IPS-NIHi11 (cell line): ENCODE results near the gene PDE11A.

ENCODE experiments used
- DNase-seq: peaks from one replicate; pipeline ENCODE4 v3.0.0; 2012; ENCODE audit warnings: mixed read lengths, low spot score

PDE11A gene

GRCh38 chr2:177692042-177692782 is 380.4 kb downstream of the PDE11A start:
- no peak for DNase-seq

GRCh38 chr2:177691177-177691576 is 381.4 kb downstream of the PDE11A start:
- no peak for DNase-seq

- no peak for DNase-seq
Measured at GRCh38 chr2:177689623-177690022, 383.0 kb downstream of the PDE11A start.

GRCh38 chr2:177688844-177689243 is 383.7 kb downstream of the PDE11A start:
- DNase-seq, result no peak

GRCh38 chr2:177683661-177684069 is 388.9 kb downstream of the PDE11A start:
- DNase-seq, result no peak

GRCh38 chr2:177682836-177683660 is 389.5 kb downstream of the PDE11A start:
- DNase-seq, result no peak

- DNase-seq, result no peak
Measured at GRCh38 chr2:177682006-177682405, 390.6 kb downstream of the PDE11A start.

- DNase-seq, result no peak
Measured at GRCh38 chr2:177680866-177681712, 391.5 kb downstream of the PDE11A start.

GRCh38 chr2:177679611-177680605 is 392.7 kb downstream of the PDE11A start:
- no peak for DNase-seq

GRCh38 chr2:177678939-177679338 is 393.6 kb downstream of the PDE11A start:
- DNase-seq, result no peak

- DNase-seq, result no peak
Measured at GRCh38 chr2:177676636-177677035, 395.9 kb downstream of the PDE11A start.

GRCh38 chr2:177675825-177676224 is 396.8 kb downstream of the PDE11A start:
- DNase-seq, result no peak

- no peak for DNase-seq
Measured at GRCh38 chr2:177675350-177675821, 397.2 kb downstream of the PDE11A start.

GRCh38 chr2:177673602-177674595 is 398.7 kb downstream of the PDE11A start:
- no peak for DNase-seq

- DNase-seq, result no peak
Measured at GRCh38 chr2:177671662-177672061, 400.9 kb downstream of the PDE11A start.

- peak; percentile 24 for DNase-seq
Measured at GRCh38 chr2:177670791-177671535, 401.6 kb downstream of the PDE11A start.

GRCh38 chr2:177669625-177670330 is 402.8 kb downstream of the PDE11A start:
- no peak for DNase-seq

GRCh38 chr2:177669201-177669600 is 403.4 kb downstream of the PDE11A start:
- DNase-seq, result no peak
